ENCODE measurements around the gene MAX. TPM values are rescaled to one million over a fixed set of nuclear protein-coding genes. Genes with fewer than 3 reads are reported as not detected.

Gene MAX
- total RNA-seq, 3 donors from 2014 or later: 50.5 to 64.1 (median 51.7) TPM

DNA sequence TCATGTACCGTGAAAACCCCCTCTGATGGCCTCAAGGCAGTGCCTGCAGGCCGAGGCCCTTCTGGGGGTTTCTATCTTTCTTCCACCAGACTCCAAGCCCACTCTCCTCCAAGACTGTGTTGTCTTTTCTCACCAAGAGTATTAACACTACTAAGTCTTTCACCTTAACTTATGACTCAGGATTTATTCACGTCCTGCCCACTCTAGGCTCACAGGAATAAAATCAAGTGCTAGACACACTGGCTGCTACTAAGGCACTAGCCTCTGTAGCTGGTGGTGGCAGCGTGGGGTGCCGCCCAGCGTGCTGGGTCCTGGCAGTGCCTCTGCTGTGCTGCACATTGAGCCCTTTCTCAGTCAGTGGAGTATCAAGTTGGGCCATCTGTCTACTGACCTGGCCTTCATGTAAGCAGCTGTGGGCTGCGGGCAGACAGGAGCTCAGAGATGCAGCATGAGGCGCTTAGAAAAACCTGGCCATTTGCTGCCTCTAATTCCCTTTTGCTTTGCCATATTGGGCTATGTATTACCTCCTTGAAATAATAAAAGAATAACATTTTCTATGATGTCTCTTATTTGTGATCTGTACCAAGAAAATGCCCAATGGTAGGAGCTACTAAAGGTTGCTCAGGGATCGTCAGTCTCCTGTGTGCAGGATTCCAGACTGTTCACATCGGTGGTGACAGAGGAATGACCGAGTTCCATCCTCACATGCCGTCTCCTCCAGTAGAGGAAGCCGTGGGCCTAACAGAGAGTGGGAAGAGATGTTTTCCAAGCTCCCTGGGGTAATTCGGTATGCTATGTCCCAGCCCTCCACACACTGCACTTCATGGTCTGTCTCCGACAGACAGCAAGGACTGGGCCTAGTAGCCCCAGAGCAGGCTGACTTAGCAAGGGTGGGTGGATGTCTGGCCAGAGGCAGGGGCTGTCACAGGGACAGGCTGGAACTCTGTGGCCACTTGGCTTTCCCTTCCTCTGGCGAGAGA lies 39.9 kb downstream of the MAX start:
- TF ChIP-seq, protein P1, sequence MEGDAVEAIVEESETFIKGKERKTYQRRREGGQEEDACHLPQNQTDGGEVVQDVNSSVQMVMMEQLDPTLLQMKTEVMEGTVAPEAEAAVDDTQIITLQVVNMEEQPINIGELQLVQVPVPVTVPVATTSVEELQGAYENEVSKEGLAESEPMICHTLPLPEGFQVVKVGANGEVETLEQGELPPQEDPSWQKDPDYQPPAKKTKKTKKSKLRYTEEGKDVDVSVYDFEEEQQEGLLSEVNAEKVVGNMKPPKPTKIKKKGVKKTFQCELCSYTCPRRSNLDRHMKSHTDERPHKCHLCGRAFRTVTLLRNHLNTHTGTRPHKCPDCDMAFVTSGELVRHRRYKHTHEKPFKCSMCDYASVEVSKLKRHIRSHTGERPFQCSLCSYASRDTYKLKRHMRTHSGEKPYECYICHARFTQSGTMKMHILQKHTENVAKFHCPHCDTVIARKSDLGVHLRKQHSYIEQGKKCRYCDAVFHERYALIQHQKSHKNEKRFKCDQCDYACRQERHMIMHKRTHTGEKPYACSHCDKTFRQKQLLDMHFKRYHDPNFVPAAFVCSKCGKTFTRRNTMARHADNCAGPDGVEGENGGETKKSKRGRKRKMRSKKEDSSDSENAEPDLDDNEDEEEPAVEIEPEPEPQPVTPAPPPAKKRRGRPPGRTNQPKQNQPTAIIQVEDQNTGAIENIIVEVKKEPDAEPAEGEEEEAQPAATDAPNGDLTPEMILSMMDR (IDR thresholded peaks at IDR 0.05): no peak
- TF ChIP-seq POLR2A (IDR thresholded peaks at IDR 0.05) (no peak), POLR2AphosphoS5 (IDR thresholded peaks at IDR 0.05) (no peak)
- H3K27me3 ChIP-seq: no peaks in the 10 kb centered on the region
- intact Hi-C loops (cut with DNase I; ENCODE audit: low total_unique reads): no loop called here
- no peaks in the 10 kb centered on the region for H3K36me3 ChIP-seq
- H3K4me3 ChIP-seq: no peak overlapping the region
- no peak for DNase-seq (ENCODE audit: low spot score in 2 of 2)
- H3K4me1 ChIP-seq: no peaks in the 10 kb centered on the region
- peak overlapping the region in 1 of 2 donors; percentile 23 for H3K27ac ChIP-seq
- no peaks in the 10 kb centered on the region for H3K9me3 ChIP-seq

DNA sequence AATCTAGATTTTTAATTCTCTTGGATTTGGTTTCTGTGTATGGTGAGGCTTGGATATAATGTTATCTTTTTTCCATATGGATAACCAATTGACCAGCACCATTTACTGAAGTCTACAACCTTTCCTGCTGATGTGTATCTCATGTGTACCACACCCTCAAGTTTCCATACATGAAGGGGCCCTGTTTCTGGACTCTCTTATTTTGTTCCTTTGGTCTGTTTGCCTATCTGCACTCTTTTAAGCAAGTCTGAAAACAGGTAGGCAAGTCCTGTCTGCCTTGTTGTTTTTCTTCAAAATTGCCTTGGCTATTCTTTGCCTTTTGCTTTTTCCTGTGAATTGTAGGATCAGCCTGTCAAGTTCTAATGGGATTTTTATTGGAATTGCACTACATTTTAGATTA lies 44.6 kb downstream of the MAX start:
- no peak overlapping the region for H3K27ac ChIP-seq
- TF ChIP-seq POLR2A (IDR thresholded peaks at IDR 0.05): no peak
- TF ChIP-seq, protein P1 (IDR thresholded peaks at IDR 0.05): no peak
- no peaks in the 10 kb centered on the region for H3K9me3 ChIP-seq
- H3K27me3 ChIP-seq: no peaks in the 10 kb centered on the region
- no peak overlapping the region for H3K4me3 ChIP-seq
- DNase-seq (ENCODE audit: low spot score in 2 of 2): no peak
- intact Hi-C loops (cut with DNase I; ENCODE audit: low total_unique reads): no loop called here
- no peaks in the 10 kb centered on the region for H3K4me1 ChIP-seq
- H3K36me3 ChIP-seq: no peaks in the 10 kb centered on the region

DNA sequence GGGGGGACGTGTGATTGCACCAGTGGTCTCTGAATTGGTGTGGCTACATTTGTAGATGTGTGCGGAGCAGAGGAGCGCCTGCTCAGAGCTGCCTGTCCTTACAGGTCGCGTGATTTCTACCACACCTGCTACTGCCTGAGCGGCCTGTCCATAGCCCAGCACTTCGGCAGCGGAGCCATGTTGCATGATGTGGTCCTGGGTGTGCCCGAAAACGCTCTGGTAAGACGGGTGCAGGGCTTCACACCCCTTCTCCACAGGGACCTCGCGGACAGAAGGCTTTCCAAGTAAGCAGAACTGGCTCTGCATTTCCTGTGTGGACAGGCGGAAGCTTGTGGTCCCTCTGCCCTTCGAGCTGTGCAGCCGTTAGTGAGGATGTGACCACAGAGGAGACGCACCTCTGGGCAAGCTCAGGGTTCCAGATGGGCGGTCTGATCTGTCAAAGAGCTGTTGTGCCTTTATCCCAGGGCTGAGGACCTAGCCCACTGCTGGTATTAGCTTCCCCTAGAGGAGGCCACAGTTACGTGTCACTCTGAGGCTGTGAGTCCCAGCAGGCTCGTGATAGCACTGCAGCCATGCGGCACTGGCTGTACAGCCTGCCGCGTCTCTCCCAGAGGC lies 47.7 kb downstream of the MAX start:
- Histone ChIP-seq H3K4me3 (no peak overlapping the region), H3K36me3 (no peaks in the 10 kb centered on the region), H3K4me1 (no peaks in the 10 kb centered on the region), H3K27me3 (no peaks in the 10 kb centered on the region), H3K9me3 (no peaks in the 10 kb centered on the region), H3K27ac (no peak overlapping the region)
- TF ChIP-seq POLR2A (IDR thresholded peaks at IDR 0.05) (no peak), POLR2AphosphoS5 (IDR thresholded peaks at IDR 0.05) (no peak)
- TF ChIP-seq, protein P1 (IDR thresholded peaks at IDR 0.05): no peak
- intact Hi-C loops (cut with DNase I; ENCODE audit: low total_unique reads): no loop called here
- no peak for DNase-seq (ENCODE audit: low spot score in 2 of 2)

DNA sequence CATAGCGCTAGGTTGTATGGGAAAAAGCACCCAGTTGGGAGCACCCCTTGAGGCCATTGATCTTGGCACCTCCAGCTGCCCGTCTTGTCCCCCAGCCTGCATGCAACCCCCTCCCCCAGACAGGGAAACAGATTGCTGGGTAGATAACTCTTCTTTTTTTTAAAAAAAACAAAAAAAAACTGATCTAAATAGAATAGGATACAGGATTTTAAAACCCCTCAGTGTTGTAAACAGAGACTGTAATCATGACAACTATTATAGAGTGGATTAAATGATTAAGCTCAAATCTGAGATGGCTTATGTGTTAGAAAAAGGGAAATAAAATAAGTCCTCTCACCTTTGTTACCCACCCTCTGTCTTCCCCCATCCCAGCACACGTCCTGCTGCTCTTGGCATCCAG lies 48.9 kb downstream of the MAX start:
- intact Hi-C loops (cut with DNase I; ENCODE audit: low total_unique reads): no loop called here
- H3K4me1 ChIP-seq: no peaks in the 10 kb centered on the region
- H3K9me3 ChIP-seq: no peaks in the 10 kb centered on the region
- H3K27me3 ChIP-seq: no peaks in the 10 kb centered on the region
- H3K36me3 ChIP-seq: no peaks in the 10 kb centered on the region
- H3K4me3 ChIP-seq: no peak overlapping the region
- no peak for TF ChIP-seq POLR2A (IDR thresholded peaks at IDR 0.05)
- no peak for TF ChIP-seq POLR2AphosphoS5 (IDR thresholded peaks at IDR 0.05)
- TF ChIP-seq, protein P1 (IDR thresholded peaks at IDR 0.05): no peak
- DNase-seq (ENCODE audit: low spot score in 2 of 2): no peak
- H3K27ac ChIP-seq: no peak overlapping the region

DNA sequence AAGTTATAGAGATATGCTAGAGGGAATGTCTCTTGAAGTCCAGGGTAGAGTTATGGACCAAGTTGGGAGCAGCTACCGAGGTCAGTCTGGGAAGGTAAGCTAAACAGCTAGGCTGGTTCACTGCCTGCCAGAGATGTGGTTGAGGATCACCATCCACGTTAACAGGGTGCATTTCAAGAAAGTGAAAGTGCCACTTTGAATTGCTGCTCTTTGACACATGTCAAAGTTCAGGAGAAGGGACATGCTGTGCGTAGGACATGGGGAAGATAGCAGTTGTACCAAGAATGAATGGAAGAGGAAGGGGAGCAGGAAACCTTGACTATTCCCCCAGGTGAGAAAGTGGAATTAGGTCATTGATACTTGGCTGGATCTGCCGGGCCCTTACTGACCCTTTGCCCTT lies 49.5 kb downstream of the MAX start:
- intact Hi-C loops (cut with DNase I; ENCODE audit: low total_unique reads): no loop called here

More for the DNA sequence above, 49.5 kb downstream of the MAX start:
- no peak for DNase-seq (ENCODE audit: low spot score in 2 of 2)
- Histone ChIP-seq H3K27me3 (no peaks in the 10 kb centered on the region), H3K4me1 (no peaks in the 10 kb centered on the region), H3K27ac (no peak overlapping the region), H3K36me3 (no peaks in the 10 kb centered on the region), H3K4me3 (no peak overlapping the region), H3K9me3 (no peaks in the 10 kb centered on the region)
- TF ChIP-seq, protein P1 (IDR thresholded peaks at IDR 0.05): no peak
- TF ChIP-seq POLR2A (IDR thresholded peaks at IDR 0.05): no peak
- no peak for TF ChIP-seq POLR2AphosphoS5 (IDR thresholded peaks at IDR 0.05)
